Heart right ventricle (tissue), 16 donors: Measurements from ENCODE around the gene MGAT1. TPM values are rescaled to one million over a fixed set of nuclear protein-coding genes. Genes with fewer than 3 reads are reported as not detected.

Experiments used
- ATAC-seq, 8 donors: fragments of 200-7000 bp; cut with Tn5 transposase; one replicate each; pipeline ENCODE4 v1.9.1; 2020; ENCODE audit warnings: mild to moderate bottlenecking in 8 of 8, moderate library complexity in 8 of 8, moderate number of reproducible peaks in 1 of 8
- DNase-seq, 2 donors: peaks; one replicate each; pipeline ENCODE4 v3.0.0-alpha.2; 2020
- H3K27ac ChIP-seq, 10 donors: fragments of 200-600 bp; sonication (generic) in 2 of 10; one replicate each; pipeline versions ENCODE4 v1.5.0 to v1.8.0; 2020 to 2022; ENCODE audit warnings: mild to moderate bottlenecking in 3 of 10
- H3K27me3 ChIP-seq, 7 donors: fragments of 200-600 bp; one replicate each; pipeline ENCODE4 v1.8.0; 2021 to 2022; ENCODE audit warnings: mild to moderate bottlenecking in 2 of 7
- H3K36me3 ChIP-seq, 9 donors: fragments of 200-600 bp; sonication (generic) in 1 of 9; one replicate each; pipeline versions ENCODE4 v1.5.0 to v1.8.0; 2020 to 2022; ENCODE audit warnings: mild to moderate bottlenecking in 2 of 9
- H3K4me1 ChIP-seq, 9 donors: fragments of 200-600 bp; sonication (generic) in 1 of 9; one replicate each; pipeline versions ENCODE4 v1.5.0 to v1.8.0; 2020 to 2022; ENCODE audit warnings: mild to moderate bottlenecking in 4 of 9
- H3K4me3 ChIP-seq, 10 donors: fragments of 200-600 bp; sonication (generic) in 2 of 10; one replicate each; pipeline versions ENCODE4 v1.5.0 to v1.8.0; 2020 to 2022; ENCODE audit warnings: mild to moderate bottlenecking in 7 of 10, moderate library complexity in 2 of 10
- H3K9me3 ChIP-seq, 11 donors: fragments of 200-600 bp in 10 of 11; sonication (generic) in 2 of 11; one replicate each; pipeline versions ENCODE4 v1.5.0 to v1.8.0; 2013 to 2022; ENCODE audit warnings: mild to moderate bottlenecking in 2 of 11, control low read depth in 1 of 11, moderate library complexity in 1 of 11
- CTCF ChIP-seq, 9 donors: fragments of 200-600 bp; sonication (generic) in 2 of 9; IDR thresholded peaks; one replicate each; pipeline versions ENCODE4 v1.5.0 to v1.8.0; 2021 to 2022; ENCODE audit warnings: antibody characterized with exemption in 9 of 9, mild to moderate bottlenecking in 5 of 9, moderate library complexity in 1 of 9
- WGBS, 2 donors: extraction: QIAGEN DNeasy Blood & Tissue Kit; methylation state at CpG; one replicate each; pipeline ENCODE4 v1.1.7; 2013; ENCODE audit warnings: inconsistent platforms in 1 of 2; 5-methylcytosine and 5-hydroxymethylcytosine counted together
- intact Hi-C, 10 donors: fragments of 100-400 bp; cut with DNase I; formaldehyde crosslinking; loops; one replicate each; pipeline versions ENCODE4 v1.11.1 to v1.14.2; 2022
- polyA plus RNA-seq, 2 donors: library from polyadenylated mRNA; stranded (reverse); fragments of 200-250 nt; gene quantifications; one replicate each; pipeline ENCODE4 v1.2.3, GENCODE V29; 2013
- total RNA-seq, 10 donors: library from RNA; stranded (reverse); fragmentation: NEBNext Ultra II Directional in 3 of 10; extraction: Animal tissue kit (Norgen Biotek cat#: 25700) in 3 of 10; gene quantifications; one replicate each; pipeline versions ENCODE4 v1.2.1 to v1.2.4, GENCODE V29; 2021 to 2023
- donor health status: Arrhythmogenic right ventricular cardiomyopathy.
- donor health status: ischemic (EF 13 %, LVEDD 7.1; RV severe dilation, severe dysfunction).
- donor health status: healthy with polysubstance abuse.
- donor health status: DM: no; HTN: yes; CAD: no.
- donor health status: DM: no; HTN: no; CAD: no.
- donor health status: ischemic (EF 25% LVEDD 6.9; RV normal size, moderate dysfunction).
- donor health status: ischemic (EF 25% LVEDD 5.7; RV mildly dilated, moderate dysfunction).
- donor health status: healthy.
- donor health status: DM: yes; HTN: yes; CAD: no.
- donor health status: Ischemic cardiomyopathy.
- donor health status: ischemic (EF 35%, LVEDD 5.7; RV mildly dilated, moderate dysfunction).
- donor health status: nonischemic (EF 11% LVEDD 7.7; RV severe dilation, severe dysfunction).
- donor health status: DM: yes; HTN: yes; CAD: no.
- donor health status: PGD.
- donor health status: ischemic (EF 29% LVEDD 5.4; RV normal size, mild dysfunction).
- donor health status: nonischemic (EF 23%, LVEDD 6.1; RV moderate dilation, normal function).

MGAT1 gene
- total and polyA plus RNA-seq, 12 donors, result 50.1 to 127 (median 66.1) TPM

GRCh38 chr5:180739271-180739670 lies 63.3 kb downstream of the MGAT1 start:
- Histone ChIP-seq H3K4me1 (no peaks in the 10 kb centered on the region), H3K36me3 (no peaks in the 10 kb centered on the region), H3K27ac (no peak overlapping the region), H3K4me3 (no peak overlapping the region), H3K27me3 (peaks cover 0 to 69% (median 30%) of the 10 kb centered on the region in 7 donors), H3K9me3 (no peaks in the 10 kb centered on the region)
- intact Hi-C loops, result no loop called here
- no peak for TF ChIP-seq CTCF (IDR thresholded peaks at IDR 0.05)
- ATAC-seq (no peak), DNase-seq (no peak)
- WGBS, 2 donors, result 87 to 91% methylated on average over 10 of the region's 10 CpGs

- intact Hi-C loops, result no loop called here
- DNase-seq (no peak), ATAC-seq (no peak)
- no peak for TF ChIP-seq CTCF (IDR thresholded peaks at IDR 0.05)
- peaks cover 0 to 44% (median 17%) of the 10 kb centered on the region in 7 donors for H3K27me3 ChIP-seq
- H3K9me3 ChIP-seq, result no peaks in the 10 kb centered on the region
- H3K4me1 ChIP-seq, result no peaks in the 10 kb centered on the region
- H3K4me3 ChIP-seq, result no peak overlapping the region
- no peak overlapping the region for H3K27ac ChIP-seq
- H3K36me3 ChIP-seq, result no peaks in the 10 kb centered on the region
- 84 to 86% methylated on average over 2 of the region's 2 CpGs for WGBS, 2 donors
These were observed 66.1 kb downstream of the MGAT1 start for GRCh38 chr5:180736536-180736935.

Other genes starting within 250 kb of the MGAT1 start
- gene SCGB3A1, start 211.3 kb downstream of the MGAT1 start, total RNA-seq, result under 1 TPM in 3 of 10 donors, not detected in 7; 0.49 to 0.59 (median 0.53) TPM
- gene SCGB3A1, start 211.3 kb downstream of the MGAT1 start, polyA plus RNA-seq, result under 1 TPM; 0.38 to 0.88 TPM
- gene FLT4, start 153.2 kb downstream of the MGAT1 start, total RNA-seq, result 1 to 10 TPM; 3.8 to 9.3 (median 6.3) TPM
- 10 to 100 TPM in 1 of 2 donors, 1 to 10 TPM in 1; 4.5 to 10.8 TPM for gene FLT4, start 153.2 kb downstream of the MGAT1 start, polyA plus RNA-seq
- gene OR2Y1, start 62.7 kb downstream of the MGAT1 start, total RNA-seq, result not detected
- gene OR2Y1, start 62.7 kb downstream of the MGAT1 start, polyA plus RNA-seq, result not detected
- 10 to 100 TPM; 11.3 to 17.6 (median 13.6) TPM for gene ZFP62, start 58.5 kb upstream of the MGAT1 start, total RNA-seq
- 10 to 100 TPM in 1 of 2 donors, 1 to 10 TPM in 1; 6.4 to 24.9 TPM for gene ZFP62, start 58.5 kb upstream of the MGAT1 start, polyA plus RNA-seq
- gene BTNL8, start 96.4 kb upstream of the MGAT1 start, total RNA-seq, result under 1 TPM in 2 of 10 donors, not detected in 8; 0.18 to 0.28 TPM
- gene BTNL8, start 96.4 kb upstream of the MGAT1 start, polyA plus RNA-seq, result under 1 TPM in 1 of 2 donors, not detected in 1; 0.09 TPM
- gene BTNL3, start 186.0 kb upstream of the MGAT1 start, total RNA-seq, result under 1 TPM in 1 of 10 donors, not detected in 9; 0.17 TPM
- gene BTNL3, start 186.0 kb upstream of the MGAT1 start, polyA plus RNA-seq, result under 1 TPM in 1 of 2 donors, not detected in 1; 0.03 TPM
- 100 to 1,000 TPM in 2 of 10 donors, 10 to 100 TPM in 8; 16.0 to 140 (median 29.2) TPM for gene BTNL9, start 237.5 kb upstream of the MGAT1 start, total RNA-seq
- 100 to 1,000 TPM in 1 of 2 donors, 10 to 100 TPM in 1; 38.8 to 254 TPM for gene BTNL9, start 237.5 kb upstream of the MGAT1 start, polyA plus RNA-seq